SK-N-SH treated with all-trans-retinoic acid at 6 μM for 48 hours (cell line): Measurements from ENCODE around the gene TNS2.
"Not testable (repeated sequence)": the region's sequence is repeated elsewhere in the genome, so short reads cannot be mapped to it uniquely, and the experiment has no call there.

Source experiments
- ATAC-seq: fragments of 200-7000 bp; cut with Tn5 transposase; 3 replicates; pipeline ENCODE4 v1.9.1; 2020; ENCODE audit warnings: mild to moderate bottlenecking, moderate library complexity
- ARNTL ChIP-seq: fragments of 450-650 bp; formaldehyde crosslinking; IDR thresholded peaks from 2 replicates; pipeline ENCODE4 v1.5.0; 2020; ENCODE audit warnings: low read depth, mild to moderate bottlenecking, moderate library complexity, borderline replicate concordance
- CSRNP3 ChIP-seq: fragments of 250-450 bp; sonication (Bioruptor Pico); IDR thresholded peaks from 2 replicates; pipeline ENCODE4 v1.5.1; 2021; ENCODE audit warnings: mild to moderate bottlenecking, moderate library complexity
- ESRRG ChIP-seq: fragments of 250-450 bp; sonication (Bioruptor Pico); IDR thresholded peaks from 2 replicates; pipeline ENCODE4 v1.6.1; 2021; ENCODE audit warnings: mild to moderate bottlenecking
- GLIS3 ChIP-seq: fragments of 250-450 bp; sonication (Bioruptor Pico); IDR thresholded peaks from 2 replicates; pipeline ENCODE4 v1.5.0; 2020; ENCODE audit warnings: mild to moderate bottlenecking, moderate library complexity
- ISL1 ChIP-seq: fragments of 250-450 bp; sonication (Bioruptor Pico); IDR thresholded peaks from 2 replicates; pipeline ENCODE4 v2.1.2; 2022; ENCODE audit warnings: mild to moderate bottlenecking, moderate library complexity
- OSR1 ChIP-seq: fragments of 250-450 bp; sonication (Bioruptor Pico); IDR thresholded peaks from 2 replicates; pipeline ENCODE4 v1.8.0; 2022; ENCODE audit warnings: moderate library complexity, mild to moderate bottlenecking, inconsistent platforms
- POU6F1 ChIP-seq: fragments of 250-450 bp; sonication (Bioruptor Pico); IDR thresholded peaks from 2 replicates; pipeline ENCODE4 v1.8.0; 2021; ENCODE audit warnings: low read depth, mild to moderate bottlenecking, moderate library complexity, borderline replicate concordance
- PPARA ChIP-seq: fragments of 250-450 bp; sonication (Bioruptor Pico); IDR thresholded peaks from 2 replicates; pipeline ENCODE4 v1.5.0; 2020; ENCODE audit warnings: mild to moderate bottlenecking, borderline replicate concordance
- RARB ChIP-seq: fragments of 250-450 bp; sonication (Bioruptor Pico); IDR thresholded peaks from 2 replicates; pipeline ENCODE4 v1.8.0; 2021; ENCODE audit warnings: mild to moderate bottlenecking, moderate library complexity
- TCF4 ChIP-seq: fragments of 250-450 bp; sonication (Bioruptor Pico); IDR thresholded peaks from 2 replicates; pipeline ENCODE4 v1.8.0; 2021; ENCODE audit warnings: mild to moderate bottlenecking, moderate library complexity, borderline replicate concordance
- TOX ChIP-seq: fragments of 250-450 bp; sonication (Bioruptor Pico); IDR thresholded peaks from 2 replicates; pipeline ENCODE4 v1.8.0; 2021; ENCODE audit warnings: mild to moderate bottlenecking, moderate library complexity, borderline replicate concordance
- ZC3H10 ChIP-seq: fragments of 250-450 bp; sonication (Bioruptor Pico); IDR thresholded peaks from 2 replicates; pipeline ENCODE4 v1.5.1; 2021; ENCODE audit warnings: mild to moderate bottlenecking, moderate library complexity
- ZFP3 ChIP-seq: fragments of 250-450 bp; sonication (Bioruptor Pico); IDR thresholded peaks from 2 replicates; pipeline ENCODE4 v1.5.0; 2020; ENCODE audit warnings: mild to moderate bottlenecking, moderate library complexity
- ZFP30 ChIP-seq: fragments of 450-650 bp; formaldehyde crosslinking; IDR thresholded peaks from 2 replicates; pipeline ENCODE4 v1.5.0; 2022; ENCODE audit warnings: mild to moderate bottlenecking, moderate library complexity
- ZNF565 ChIP-seq: fragments of 450-650 bp; formaldehyde crosslinking; conservative IDR thresholded peaks from 2 replicates; pipeline ENCODE4 v1.5.0; 2020; ENCODE audit warnings: low read depth, mild to moderate bottlenecking, moderate library complexity
- ZNF70 ChIP-seq: fragments of 450-650 bp; formaldehyde crosslinking; IDR thresholded peaks from 2 replicates; pipeline ENCODE4 v1.5.0; 2020; ENCODE audit warnings: mild to moderate bottlenecking, moderate library complexity
- ZNF8 ChIP-seq: fragments of 450-650 bp; formaldehyde crosslinking; IDR thresholded peaks from 2 replicates; pipeline ENCODE4 v1.5.0; 2020; ENCODE audit warnings: mild to moderate bottlenecking, moderate library complexity
- TF ChIP-seq, protein P1 (sequence below): fragments of 250-450 bp; sonication (Bioruptor Pico); IDR thresholded peaks from 2 replicates; pipeline ENCODE4 v1.5.1; 2020; ENCODE audit warnings: low read depth, mild to moderate bottlenecking, moderate library complexity
- TF ChIP-seq, protein P2 (sequence below): fragments of 250-450 bp; sonication (Bioruptor Pico); IDR thresholded peaks from 2 replicates; pipeline ENCODE4 v1.8.0; 2020; ENCODE audit warnings: mild to moderate bottlenecking, moderate library complexity, borderline replicate concordance

The TNS2 gene

GRCh38 chr12:53093777-53094393 lies 44.0 kb downstream of the TNS2 start:
- no peak for ATAC-seq
- no peak for TF ChIP-seq ZFP3
- TF ChIP-seq, protein P1, sequence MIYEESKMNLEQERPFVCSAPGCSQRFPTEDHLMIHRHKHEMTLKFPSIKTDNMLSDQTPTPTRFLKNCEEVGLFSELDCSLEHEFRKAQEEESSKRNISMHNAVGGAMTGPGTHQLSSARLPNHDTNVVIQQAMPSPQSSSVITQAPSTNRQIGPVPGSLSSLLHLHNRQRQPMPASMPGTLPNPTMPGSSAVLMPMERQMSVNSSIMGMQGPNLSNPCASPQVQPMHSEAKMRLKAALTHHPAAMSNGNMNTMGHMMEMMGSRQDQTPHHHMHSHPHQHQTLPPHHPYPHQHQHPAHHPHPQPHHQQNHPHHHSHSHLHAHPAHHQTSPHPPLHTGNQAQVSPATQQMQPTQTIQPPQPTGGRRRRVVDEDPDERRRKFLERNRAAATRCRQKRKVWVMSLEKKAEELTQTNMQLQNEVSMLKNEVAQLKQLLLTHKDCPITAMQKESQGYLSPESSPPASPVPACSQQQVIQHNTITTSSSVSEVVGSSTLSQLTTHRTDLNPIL (CRISPR knock-in tag): no peak
- TF ChIP-seq ARNTL (CRISPR knock-in tag): no peak
- no peak for TF ChIP-seq OSR1 (CRISPR knock-in tag)
- TF ChIP-seq, protein P2, sequence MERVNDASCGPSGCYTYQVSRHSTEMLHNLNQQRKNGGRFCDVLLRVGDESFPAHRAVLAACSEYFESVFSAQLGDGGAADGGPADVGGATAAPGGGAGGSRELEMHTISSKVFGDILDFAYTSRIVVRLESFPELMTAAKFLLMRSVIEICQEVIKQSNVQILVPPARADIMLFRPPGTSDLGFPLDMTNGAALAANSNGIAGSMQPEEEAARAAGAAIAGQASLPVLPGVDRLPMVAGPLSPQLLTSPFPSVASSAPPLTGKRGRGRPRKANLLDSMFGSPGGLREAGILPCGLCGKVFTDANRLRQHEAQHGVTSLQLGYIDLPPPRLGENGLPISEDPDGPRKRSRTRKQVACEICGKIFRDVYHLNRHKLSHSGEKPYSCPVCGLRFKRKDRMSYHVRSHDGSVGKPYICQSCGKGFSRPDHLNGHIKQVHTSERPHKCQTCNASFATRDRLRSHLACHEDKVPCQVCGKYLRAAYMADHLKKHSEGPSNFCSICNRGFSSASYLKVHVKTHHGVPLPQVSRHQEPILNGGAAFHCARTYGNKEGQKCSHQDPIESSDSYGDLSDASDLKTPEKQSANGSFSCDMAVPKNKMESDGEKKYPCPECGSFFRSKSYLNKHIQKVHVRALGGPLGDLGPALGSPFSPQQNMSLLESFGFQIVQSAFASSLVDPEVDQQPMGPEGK: no peak
- TF ChIP-seq ZNF8 (CRISPR knock-in tag): no peak
- no peak for TF ChIP-seq RARB
- TF ChIP-seq ISL1 (CRISPR knock-in tag): no peak
- TF ChIP-seq CSRNP3 (CRISPR knock-in tag): no peak
- no peak for TF ChIP-seq ZNF70
- TF ChIP-seq TCF4 (CRISPR knock-in tag): no peak
- TF ChIP-seq TOX (CRISPR knock-in tag): no peak
- no peak for TF ChIP-seq ZNF565
- no peak for TF ChIP-seq POU6F1 (CRISPR knock-in tag)
- no peak for TF ChIP-seq ESRRG (CRISPR knock-in tag)

- TF ChIP-seq CSRNP3 (CRISPR knock-in tag) (no peak), GLIS3 (CRISPR knock-in tag) (no peak), TCF4 (CRISPR knock-in tag) (no peak), ZNF565 (no peak), ISL1 (CRISPR knock-in tag) (no peak), ESRRG (CRISPR knock-in tag) (no peak), PPARA (CRISPR knock-in tag) (no peak), TOX (CRISPR knock-in tag) (no peak), ZNF8 (CRISPR knock-in tag) (no peak), ZC3H10 (CRISPR knock-in tag) (no peak), ZFP30 (CRISPR knock-in tag) (no peak), ZFP3 (no peak), POU6F1 (CRISPR knock-in tag) (no peak), RARB (no peak)
- TF ChIP-seq, protein P1 (CRISPR knock-in tag): no peak
- TF ChIP-seq, protein P2: no peak
- no peak for ATAC-seq
These were observed 44.5 kb downstream of the TNS2 start for GRCh38 chr12:53094394-53094787.

- not testable (repeated sequence) for ATAC-seq
These were observed 45.1 kb downstream of the TNS2 start for GRCh38 chr12:53094796-53095595.

DNA sequence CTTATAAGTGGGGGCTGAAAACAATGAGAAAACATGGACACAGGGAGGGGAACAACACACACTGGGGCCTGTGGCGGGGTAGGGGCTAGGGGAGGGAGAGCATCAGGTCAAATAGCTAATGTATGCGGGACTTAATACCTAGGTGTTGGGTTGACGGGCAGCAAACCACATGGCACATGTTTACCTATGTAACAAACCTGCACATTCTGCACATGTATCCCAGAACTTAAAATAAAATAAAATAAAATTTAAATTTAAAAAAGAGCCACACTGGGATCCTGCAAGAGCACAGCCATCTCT lies 45.7 kb downstream of the TNS2 start:
- ATAC-seq: not testable (repeated sequence)
